Stomach (tissue), 9 donors: ENCODE measurements around the gene LYPLA2. TPM values are rescaled to one million over a fixed set of nuclear protein-coding genes. Genes with fewer than 3 reads are reported as not detected.

Experiments
- DNase-seq, 2 donors: peaks; one replicate each; pipeline versions ENCODE4 v3.0.0 to v3.0.0-alpha.2; 2013 to 2019
- H3K27ac ChIP-seq, 5 donors: fragments of 200-600 bp in 4 of 5; sonication (generic) in 4 of 5; one replicate each; pipeline ENCODE4 v1.5.1; 2013 to 2019; ENCODE audit warnings: mild to moderate bottlenecking in 1 of 5, moderate library complexity in 1 of 5
- H3K27me3 ChIP-seq, 3 donors: fragments of 200-600 bp; sonication (generic); one replicate each; pipeline ENCODE4 v1.5.1; 2017 to 2019; ENCODE audit warnings: mixed run types in 1 of 3
- H3K36me3 ChIP-seq, 4 donors: fragments of 200-600 bp; sonication (generic); 1 replicate in 3 of 4; 2 replicates in 1 of 4; pipeline ENCODE4 v1.5.1; 2016 to 2019
- H3K4me1 ChIP-seq, 4 donors: fragments of 200-600 bp; sonication (generic); one replicate each; pipeline ENCODE4 v1.5.1; 2016 to 2019
- H3K4me3 ChIP-seq, 4 donors: fragments of 200-600 bp; sonication (generic) in 3 of 4; one replicate each; pipeline ENCODE4 v1.5.1; 2016 to 2019; ENCODE audit warnings: mild to moderate bottlenecking in 1 of 4
- H3K9me3 ChIP-seq, 4 donors: fragments of 200-600 bp; sonication (generic); one replicate each; pipeline ENCODE4 v1.5.1; 2016 to 2019
- EP300 ChIP-seq: sonication (generic); formaldehyde crosslinking; IDR thresholded peaks from one replicate; pipeline ENCODE4 v1.6.1; 2017; ENCODE audit warnings: antibody characterized with exemption
- POLR2A ChIP-seq, 4 donors: fragments of 450-650 bp; IDR thresholded peaks; one replicate each; pipeline ENCODE4 v1.6.1; 2016; ENCODE audit warnings: antibody characterized with exemption in 4 of 4, control low read depth in 2 of 4, mild to moderate bottlenecking in 1 of 4, moderate library complexity in 1 of 4
- POLR2AphosphoS5 ChIP-seq, 3 donors: sonication (generic); formaldehyde crosslinking; IDR thresholded peaks; one replicate each; pipeline ENCODE4 v1.6.1; 2016; ENCODE audit warnings: antibody characterized with exemption in 3 of 3
- WGBS, 5 donors: extraction: QIAGEN DNeasy Blood & Tissue Kit in 3 of 5; methylation state at CpG; one replicate each; pipeline versions ENCODE4 v1.1.5 to v1.1.7; 2013 to 2018; 5-methylcytosine and 5-hydroxymethylcytosine counted together
- intact Hi-C: fragments of 100-400 bp; cut with DNase I; formaldehyde crosslinking; loops from one replicate; pipeline ENCODE4 v1.15.1; 2023; ENCODE audit warnings: low total_unique reads
- polyA plus RNA-seq, 3 donors: library from polyadenylated mRNA; stranded (reverse); fragments of 200-250 nt; gene quantifications; one replicate each; pipeline ENCODE4 v1.2.3, GENCODE V29; 2013
- total RNA-seq, 5 donors: library from RNA; depleted of rRNA; stranded (reverse); fragments of >200 nt; gene quantifications; one replicate each; pipeline versions ENCODE4 v1.1.0 to v1.2.3, GENCODE V29; 2014 to 2016
- TF ChIP-seq, protein P1 (sequence below), 7 experiments: fragments of 450-650 bp in 4 of 7; fragments of 200-600 bp in 3 of 7; sonication (generic) in 3 of 7; IDR thresholded peaks; one replicate each; pipeline ENCODE4 v1.5.1; 2016 to 2019; ENCODE audit warnings: antibody characterized with exemption in 7 of 7, control low read depth in 2 of 7, mild to moderate bottlenecking in 1 of 7
- donor health status: healthy with polysubstance abuse.
- donor health status: Bipolar disorder and iron deficiency.
- donor health status: healthy.

LYPLA2 gene
- total and polyA plus RNA-seq, 8 donors, result 29.0 to 85.2 (median 64.3) TPM

DNA sequence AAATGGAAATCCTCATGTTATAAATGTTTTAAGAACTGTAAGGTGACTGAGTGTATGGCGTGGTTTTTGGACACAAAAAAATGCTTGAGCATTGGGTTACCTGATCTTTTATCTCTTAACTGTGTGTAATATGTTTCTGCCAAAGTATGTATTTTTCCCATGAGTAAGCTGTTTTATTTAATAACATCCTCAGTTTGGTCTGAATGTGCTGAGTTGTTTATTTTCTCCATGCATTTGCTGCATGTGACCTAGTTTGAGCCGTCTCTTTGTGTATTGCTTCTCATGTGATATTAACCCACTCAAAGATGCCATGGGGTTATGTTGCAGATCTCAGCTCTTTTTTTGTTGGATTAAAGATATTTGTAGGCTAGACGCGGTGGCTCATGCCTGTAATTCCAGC is 6.1 kb upstream of the LYPLA2 start:
- Histone ChIP-seq H3K4me3 (no peak overlapping the region), H3K9me3 (no peaks in the 10 kb centered on the region), H3K4me1 (peaks cover 5 to 26% (median 16%) of the 10 kb centered on the region in 4 donors), H3K27ac (no peak overlapping the region), H3K36me3 (peaks cover 39 to 91% (median 87%) of the 10 kb centered on the region in 4 donors), H3K27me3 (no peaks in the 10 kb centered on the region)
- intact Hi-C loops, result no loop called here
- DNase-seq, result no peak
- 64 to 82% (median 72%) methylated on average over 4 of the region's 4 CpGs for WGBS, 5 donors
- TF ChIP-seq POLR2AphosphoS5 (IDR thresholded peaks at IDR 0.05) (no peak), POLR2A (IDR thresholded peaks at IDR 0.05) (no peak), EP300 (no peak)
- TF ChIP-seq, protein P1, sequence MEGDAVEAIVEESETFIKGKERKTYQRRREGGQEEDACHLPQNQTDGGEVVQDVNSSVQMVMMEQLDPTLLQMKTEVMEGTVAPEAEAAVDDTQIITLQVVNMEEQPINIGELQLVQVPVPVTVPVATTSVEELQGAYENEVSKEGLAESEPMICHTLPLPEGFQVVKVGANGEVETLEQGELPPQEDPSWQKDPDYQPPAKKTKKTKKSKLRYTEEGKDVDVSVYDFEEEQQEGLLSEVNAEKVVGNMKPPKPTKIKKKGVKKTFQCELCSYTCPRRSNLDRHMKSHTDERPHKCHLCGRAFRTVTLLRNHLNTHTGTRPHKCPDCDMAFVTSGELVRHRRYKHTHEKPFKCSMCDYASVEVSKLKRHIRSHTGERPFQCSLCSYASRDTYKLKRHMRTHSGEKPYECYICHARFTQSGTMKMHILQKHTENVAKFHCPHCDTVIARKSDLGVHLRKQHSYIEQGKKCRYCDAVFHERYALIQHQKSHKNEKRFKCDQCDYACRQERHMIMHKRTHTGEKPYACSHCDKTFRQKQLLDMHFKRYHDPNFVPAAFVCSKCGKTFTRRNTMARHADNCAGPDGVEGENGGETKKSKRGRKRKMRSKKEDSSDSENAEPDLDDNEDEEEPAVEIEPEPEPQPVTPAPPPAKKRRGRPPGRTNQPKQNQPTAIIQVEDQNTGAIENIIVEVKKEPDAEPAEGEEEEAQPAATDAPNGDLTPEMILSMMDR (IDR thresholded peaks at IDR 0.05), result no peak

DNA sequence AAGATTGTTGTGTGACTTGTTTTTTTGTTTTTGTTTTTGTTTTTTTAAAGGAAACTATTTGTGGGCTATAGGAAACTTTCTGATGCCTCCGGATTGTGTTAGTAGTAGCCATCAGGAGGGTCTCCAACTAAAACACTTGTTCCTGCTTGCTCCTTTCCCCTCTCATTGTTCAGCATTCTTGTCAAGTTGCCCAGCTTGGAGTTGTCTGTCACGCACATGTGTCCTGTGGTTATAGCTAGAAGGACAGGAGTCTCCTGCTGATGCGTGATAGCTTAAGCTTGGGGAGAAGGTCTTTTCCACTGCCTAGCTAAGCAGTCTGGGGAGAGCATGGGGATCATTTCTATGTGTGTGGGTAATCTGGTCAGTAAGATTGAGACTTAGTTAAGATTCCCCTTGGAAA is 3.2 kb upstream of the LYPLA2 start:
- H3K4me1 ChIP-seq, result peaks cover 23 to 33% (median 26%) of the 10 kb centered on the region in 4 donors
- intact Hi-C loops, result no loop called here
- H3K36me3 ChIP-seq, result peaks cover 34 to 62% (median 61%) of the 10 kb centered on the region in 4 donors
- H3K4me3 ChIP-seq, result no peak overlapping the region
- no peak overlapping the region for H3K27ac ChIP-seq
- TF ChIP-seq EP300 (no peak), POLR2AphosphoS5 (IDR thresholded peaks at IDR 0.05) (no peak), POLR2A (IDR thresholded peaks at IDR 0.05) (no peak)
- TF ChIP-seq, protein P1 (IDR thresholded peaks at IDR 0.05), result no peak
- H3K9me3 ChIP-seq, result no peaks in the 10 kb centered on the region
- no peaks in the 10 kb centered on the region for H3K27me3 ChIP-seq
- WGBS, 5 donors, result 90 to 99% (median 91%) methylated on average over 3 of the region's 3 CpGs
- no peak for DNase-seq

GRCh38 chr1:23788695-23789094 is 2.2 kb upstream of the LYPLA2 start:
- no peak for DNase-seq

GRCh38 chr1:23791516-23792047 is 637 bp downstream of the LYPLA2 start:
- Histone ChIP-seq H3K27ac (peak overlapping the region; percentile 82 to 88 (median 84)), H3K4me1 (peaks cover 53 to 65% (median 62%) of the 10 kb centered on the region in 4 donors), H3K9me3 (no peaks in the 10 kb centered on the region), H3K4me3 (peak overlapping the region; percentile 70 to 87 (median 82)), H3K36me3 (peaks cover 41 to 62% (median 61%) of the 10 kb centered on the region in 4 donors), H3K27me3 (no peaks in the 10 kb centered on the region)
- intact Hi-C loops, result no loop called here
- DNase-seq, result peak; percentile 49 to 60
- 0 to 2% (median 1%) methylated on average over 7 to 15 of the region's 15 CpGs for WGBS, 5 donors
- no peak for TF ChIP-seq EP300
- TF ChIP-seq POLR2AphosphoS5 (IDR thresholded peaks at IDR 0.05), result no peak
- TF ChIP-seq, protein P1 (IDR thresholded peaks at IDR 0.05), result no peak
- TF ChIP-seq POLR2A (IDR thresholded peaks at IDR 0.05), result no peak

More at GRCh38 chr1:23788695-23789094, 2.2 kb upstream of the LYPLA2 start:
- Histone ChIP-seq H3K27ac (no peak overlapping the region), H3K36me3 (peaks cover 37 to 63% (median 61%) of the 10 kb centered on the region in 4 donors), H3K27me3 (no peaks in the 10 kb centered on the region), H3K4me1 (peaks cover 31 to 43% (median 36%) of the 10 kb centered on the region in 4 donors), H3K9me3 (no peaks in the 10 kb centered on the region), H3K4me3 (no peak overlapping the region)
- WGBS, 5 donors, result 91 to 96% (median 94%) methylated on average over 3 of the region's 3 CpGs
- intact Hi-C loops, result no loop called here
- TF ChIP-seq POLR2AphosphoS5 (IDR thresholded peaks at IDR 0.05), result no peak
- TF ChIP-seq, protein P1 (IDR thresholded peaks at IDR 0.05), result no peak
- no peak for TF ChIP-seq EP300
- TF ChIP-seq POLR2A (IDR thresholded peaks at IDR 0.05), result no peak
